ENCODE data around the gene LMF1. TPM values are rescaled to one million over a fixed set of nuclear protein-coding genes. Genes with fewer than 3 reads are reported as not detected.

The LMF1 gene
- total and polyA plus RNA-seq, 9 of the 15 experiments (the other 6 are each of a cell fraction or from before 2014, with no cell fraction given), result 0.11 to 1.6 (median 0.55) TPM; not detected in 1

- Histone ChIP-seq H3K36me3 (ENCODE audit: control insufficient read depth, insufficient read depth, low read length) (no peaks in the 10 kb centered on the region), H3K4me1 (replicated peaks in 1 of 2; ENCODE audit: control insufficient read depth in 2 of 2, insufficient read depth in 2 of 2, low read length in 2 of 2) (peaks cover 0 to 43% of the 10 kb centered on the region in 2 experiments; a peak in 2 of 5 replicates), H3K9ac (ENCODE audit: insufficient read depth in 1 of 2, low read depth in 2 of 2, low read length in 2 of 2) (no peak overlapping the region), H3K9me3 (replicated peaks; ENCODE audit: control insufficient read depth, insufficient read depth, low read depth, low read length) (no peaks in the 10 kb centered on the region), H3K9me1 (ENCODE audit: control insufficient read depth, insufficient read depth, low read length) (no peaks in the 10 kb centered on the region), H3K4me2 (ENCODE audit: insufficient read depth, low read length) (no peak overlapping the region), H2AFZ (ENCODE audit: low read depth, low read length) (no peak overlapping the region), H4K20me1 (replicated peaks; ENCODE audit: control insufficient read depth, insufficient read depth, low read length) (peaks cover 31% of the 10 kb centered on the region), H3K79me2 (ENCODE audit: control insufficient read depth, insufficient read depth, low read length) (no peaks in the 10 kb centered on the region), H3K4me3 (no peak overlapping the region), H3K27me3 (ENCODE audit: control insufficient read depth in 2 of 2, insufficient read depth in 2 of 2, low read length in 2 of 2) (peaks cover 32 to 72% of the 10 kb centered on the region in 2 experiments), H3K27ac (ENCODE audit: extremely low read depth, low read depth, low read length) (no peak overlapping the region)
- in situ Hi-C loops (cut with MboI) (no loop called here), intact Hi-C loops (cut with micrococcal nuclease) (no loop called here)
- TF ChIP-seq ZNF354B (CRISPR knock-in tag; IDR thresholded peaks at IDR 0.05) (no peak), PHF21A (IDR thresholded peaks at IDR 0.05; ENCODE audit: borderline replicate concordance, low read depth) (no peak), POLR2G (IDR thresholded peaks at IDR 0.05; ENCODE audit: low read depth, low read length) (no peak), MLX (CRISPR knock-in tag; conservative IDR thresholded peaks at IDR 0.05) (no peak), SP2 (IDR thresholded peaks at IDR 0.05; ENCODE audit: extremely low read depth, low read depth, low read length, poor library complexity, severe bottlenecking) (no peak), CCAR2 (IDR thresholded peaks at IDR 0.05; ENCODE audit: low read depth, low read length) (no peak), ZFP91 (CRISPR knock-in tag; IDR thresholded peaks at IDR 0.05) (no peak), PRPF4 (IDR thresholded peaks at IDR 0.05; ENCODE audit: insufficient read depth, low read depth, low read length, poor library complexity, severe bottlenecking) (no peak), LEF1 (IDR thresholded peaks at IDR 0.05) (no peak), IRF9 (tag; IDR thresholded peaks at IDR 0.05) (no peak), NONO (IDR thresholded peaks at IDR 0.05; ENCODE audit: low read depth in 2 of 2, low read length in 1 of 2) (no peak), ZNF655 (CRISPR knock-in tag; IDR thresholded peaks at IDR 0.05) (no peak), HNRNPH1 (optimal IDR thresholded peaks at IDR 0.05; ENCODE audit: low read depth, low read length) (no peak), HMGN3 (IDR thresholded peaks at IDR 0.05; ENCODE audit: borderline replicate concordance, extremely low read depth, insufficient read length, low read depth, low read length) (no peak), ZNF507 (tag; conservative IDR thresholded peaks at IDR 0.05) (no peak), DMBX1 (CRISPR knock-in tag; IDR thresholded peaks at IDR 0.05; ENCODE audit: borderline replicate concordance) (no peak), ETS2 (tag; IDR thresholded peaks at IDR 0.05; ENCODE audit: borderline replicate concordance, poor library complexity, severe bottlenecking) (no peak), ZNF431 (CRISPR knock-in tag; IDR thresholded peaks at IDR 0.05) (no peak), SLC30A9 (CRISPR knock-in tag; IDR thresholded peaks at IDR 0.05) (no peak)
- no peak for ATAC-seq
- POLR2A ChIA-PET, result no interaction called here
- DNase-seq (ENCODE audit: extremely low read depth in 1 of 4, low spot score in 3 of 4), result no peak
- 33% methylated on average over 13 of the region's 20 CpGs for whole genome bisulfite sequencing (ENCODE audit: insufficient coverage, low coverage, missing lambda C conversion rate)
- CTCF ChIA-PET (ENCODE audit: low intra/inter-chr PET ratio), result no interaction called here
- no TSS peak for BruUV-seq (replicated peaks)
- no peak for FAIRE-seq
Observed at GRCh38 chr16:886084-886543, 84.7 kb downstream of the LMF1 start.

Measured in K562 (cell line).